Adrenal gland (tissue), 12 donors: ENCODE data around the gene RNF187. TPM values are rescaled to one million over a fixed set of nuclear protein-coding genes. Genes with fewer than 3 reads are reported as not detected.

ENCODE experiments used
- DNase-seq, 7 donors: peaks; one replicate each; pipeline ENCODE4 v3.0.0-alpha.2; 2019 to 2020
- H3K27ac ChIP-seq, 5 donors: fragments of 200-600 bp; sonication (generic) in 4 of 5; 1 replicate in 3 of 5; 2 replicates in 2 of 5; pipeline versions ENCODE4 v1.5.1 to v1.8.0; 2016 to 2020; ENCODE audit warnings: mild to moderate bottlenecking in 1 of 5
- H3K27me3 ChIP-seq: fragments of 200-600 bp; 2 replicates; pipeline ENCODE4 v1.8.0; 2021
- H3K36me3 ChIP-seq, 2 donors: fragments of 200-600 bp; replicated peaks in 1 of 2; 1 replicate in 1 of 2; 2 replicates in 1 of 2; pipeline versions ENCODE4 v1.5.1 to v1.8.0; 2018 to 2022
- H3K4me1 ChIP-seq, 2 donors: fragments of 200-600 bp; replicated peaks in 1 of 2; 1 replicate in 1 of 2; 2 replicates in 1 of 2; pipeline versions ENCODE4 v1.5.1 to v1.8.0; 2018 to 2021
- H3K4me3 ChIP-seq, 4 donors: fragments of 200-600 bp; sonication (generic) in 3 of 4; one replicate each; pipeline ENCODE4 v1.5.1; 2016 to 2018
- H3K9me3 ChIP-seq, 3 donors: fragments of 200-600 bp; sonication (generic) in 1 of 3; replicated peaks in 1 of 3; 1 replicate in 2 of 3; 2 replicates in 1 of 3; pipeline versions ENCODE4 v1.5.1 to v1.8.0; 2016 to 2021
- POLR2A ChIP-seq, 2 donors: fragments of 450-650 bp; IDR thresholded peaks; one replicate each; pipeline ENCODE4 v1.6.1; 2017; ENCODE audit warnings: antibody characterized with exemption in 2 of 2, mild to moderate bottlenecking in 2 of 2, moderate library complexity in 1 of 2
- WGBS, 4 donors: extraction: QIAGEN DNeasy Blood & Tissue Kit in 2 of 4; methylation state at CpG; one replicate each; pipeline versions ENCODE4 v1.1.5 to v1.1.7; 2013 to 2017; 5-methylcytosine and 5-hydroxymethylcytosine counted together
- intact Hi-C, 2 donors: fragments of 100-400 bp; cut with DNase I; formaldehyde crosslinking; loops; one replicate each; pipeline versions ENCODE4 v1.14.1 to v1.15.0; 2022 to 2023
- microRNA-seq, 3 donors: library from miRNA; unstranded; fragments of <30 nt; microRNA quantifications; one replicate each; pipeline ENCODE4, GENCODE V29; 2017 to 2020
- polyA plus RNA-seq, 3 donors: library from polyadenylated mRNA; stranded (reverse); fragments of 200-250 nt in 2 of 3; fragments of 350-450 nt in 1 of 3; fragmentation: Illumina TruSeq in 1 of 3; extraction: RNeasy Lipid Tissue Mini Kit (QIAGEN cat#74804) in 1 of 3; gene quantifications; one replicate each; pipeline ENCODE4 v1.2.3, GENCODE V29; 2013 to 2014
- small RNA-seq, 2 donors: library from RNA; depleted of rRNA; stranded (forward); fragments of <200 nt; gene quantifications; one replicate each; pipeline ENCODE3, GENCODE V24; 2016
- total RNA-seq, 9 donors: library from RNA; depleted of rRNA in 4 of 9; stranded (reverse); fragments of >200 nt in 4 of 9; fragments of 120-200 nt in 1 of 9; fragmentation: NEBNext Ultra II Directional in 1 of 9; extraction: Animal tissue kit (Norgen Biotek cat#: 25700) in 1 of 9; gene quantifications; one replicate each; pipeline versions ENCODE4 v1.1.0 to v1.2.4, GENCODE V29; 2013 to 2023
- TF ChIP-seq, protein P1 (sequence below), 6 experiments: fragments of 450-650 bp in 4 of 6; fragments of 200-600 bp in 2 of 6; sonication (generic) in 1 of 6; IDR thresholded peaks; 1 replicate in 5 of 6; 2 replicates in 1 of 6; pipeline versions ENCODE4 v1.5.1 to v1.8.0; 2016 to 2021; ENCODE audit warnings: antibody characterized with exemption in 6 of 6, mild to moderate bottlenecking in 2 of 6, moderate library complexity in 1 of 6
- donor health status: healthy with polysubstance abuse.
- donor health status: Bipolar disorder and iron deficiency.
- donor health status: DM: yes; HTN: yes; CAD: no.
- donor health status: DM: no; HTN: no; CAD: no.
- donor health status: DM: no; HTN: no; CAD: no.
- donor health status: DM: yes; HTN: yes; CAD: no.

The RNF187 gene
- total and polyA plus RNA-seq, 12 donors = 21.9 to 306 (median 149) TPM

DNA sequence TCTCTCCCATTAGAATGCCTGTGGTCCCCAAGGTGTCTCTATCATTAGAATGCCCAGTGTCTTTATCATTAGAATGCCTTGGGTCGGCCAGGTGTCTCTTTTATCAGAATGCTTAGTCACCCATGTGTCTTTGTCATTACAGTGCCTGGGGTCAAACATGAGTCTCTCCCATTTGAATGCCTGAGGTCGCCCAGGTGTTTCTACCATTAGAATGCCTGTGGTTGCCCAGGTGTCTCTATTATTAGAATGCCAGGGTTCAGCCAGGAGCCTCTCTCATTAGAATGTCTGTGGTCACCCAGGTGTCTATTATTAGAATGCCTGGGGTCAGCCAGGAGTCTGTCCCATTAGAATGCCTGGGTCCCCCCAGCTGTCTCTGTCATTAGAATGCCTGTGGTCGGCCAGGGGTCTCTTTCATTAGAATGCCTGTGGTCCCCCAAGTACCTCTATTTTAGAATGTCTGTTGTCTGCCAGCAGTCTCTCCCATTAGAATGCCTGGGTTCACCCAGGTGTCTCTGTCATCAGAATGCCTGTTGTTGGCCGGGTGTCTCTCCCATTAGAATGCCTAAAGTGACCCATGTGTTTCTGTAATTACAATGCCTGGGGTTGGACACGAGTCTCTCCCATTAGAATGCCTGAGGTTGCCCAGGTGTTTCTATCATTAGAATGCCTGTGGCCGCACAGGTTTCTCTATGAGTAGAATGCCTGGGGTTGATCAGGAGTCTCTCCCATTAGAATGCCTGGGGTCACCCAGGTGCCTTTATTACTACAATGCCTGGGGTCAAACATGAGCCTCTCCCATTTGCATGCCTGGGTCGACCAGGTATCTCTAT is 57.1 kb downstream of the RNF187 start:
- H3K27me3 ChIP-seq = peaks cover 4% of the 10 kb centered on the region
- no peaks in the 10 kb centered on the region for H3K4me1 ChIP-seq
- TF ChIP-seq POLR2A (IDR thresholded peaks at IDR 0.05) = no peak
- TF ChIP-seq, protein P1, sequence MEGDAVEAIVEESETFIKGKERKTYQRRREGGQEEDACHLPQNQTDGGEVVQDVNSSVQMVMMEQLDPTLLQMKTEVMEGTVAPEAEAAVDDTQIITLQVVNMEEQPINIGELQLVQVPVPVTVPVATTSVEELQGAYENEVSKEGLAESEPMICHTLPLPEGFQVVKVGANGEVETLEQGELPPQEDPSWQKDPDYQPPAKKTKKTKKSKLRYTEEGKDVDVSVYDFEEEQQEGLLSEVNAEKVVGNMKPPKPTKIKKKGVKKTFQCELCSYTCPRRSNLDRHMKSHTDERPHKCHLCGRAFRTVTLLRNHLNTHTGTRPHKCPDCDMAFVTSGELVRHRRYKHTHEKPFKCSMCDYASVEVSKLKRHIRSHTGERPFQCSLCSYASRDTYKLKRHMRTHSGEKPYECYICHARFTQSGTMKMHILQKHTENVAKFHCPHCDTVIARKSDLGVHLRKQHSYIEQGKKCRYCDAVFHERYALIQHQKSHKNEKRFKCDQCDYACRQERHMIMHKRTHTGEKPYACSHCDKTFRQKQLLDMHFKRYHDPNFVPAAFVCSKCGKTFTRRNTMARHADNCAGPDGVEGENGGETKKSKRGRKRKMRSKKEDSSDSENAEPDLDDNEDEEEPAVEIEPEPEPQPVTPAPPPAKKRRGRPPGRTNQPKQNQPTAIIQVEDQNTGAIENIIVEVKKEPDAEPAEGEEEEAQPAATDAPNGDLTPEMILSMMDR (IDR thresholded peaks at IDR 0.05) = no peak
- DNase-seq = no peak
- no peak overlapping the region for H3K27ac ChIP-seq
- 44 to 64% (median 53%) methylated on average over 6 to 7 of the region's 7 CpGs for WGBS, 4 donors
- intact Hi-C loops = no loop called here
- H3K4me3 ChIP-seq = no peak overlapping the region
- no peaks in the 10 kb centered on the region for H3K9me3 ChIP-seq
- H3K36me3 ChIP-seq = no peaks in the 10 kb centered on the region

DNA sequence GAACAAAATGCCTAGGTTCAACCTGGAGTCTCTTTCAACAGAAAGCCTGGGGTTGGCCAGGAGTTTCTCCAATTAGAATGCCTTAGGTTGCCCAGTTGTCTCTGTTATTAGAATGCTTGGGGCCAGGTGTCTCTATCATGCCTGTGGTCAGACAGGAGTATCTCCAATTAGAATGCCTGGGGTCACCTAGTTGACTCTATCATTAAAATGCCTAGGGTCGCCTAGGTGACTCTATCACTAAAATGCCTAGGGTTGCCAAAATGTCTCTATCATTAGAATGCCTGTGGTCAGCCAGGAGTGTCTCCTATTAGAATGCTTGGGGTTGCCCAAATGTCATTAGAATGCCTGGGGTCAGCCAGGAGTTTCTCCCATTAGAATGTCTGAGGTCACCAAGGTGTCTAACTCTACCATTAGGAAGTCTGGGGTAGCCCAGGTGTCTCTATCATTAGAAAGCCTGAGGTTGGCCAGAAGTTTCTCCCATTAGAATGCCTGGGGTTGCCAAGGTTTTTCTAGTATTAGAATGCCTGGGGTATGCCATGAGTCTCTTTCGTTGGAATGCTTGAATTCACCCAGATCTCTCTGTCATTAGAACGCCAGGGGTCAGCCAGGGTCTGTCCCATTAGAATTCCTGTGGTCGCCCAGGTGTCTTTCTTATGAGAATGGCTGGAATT is 57.9 kb downstream of the RNF187 start:
- H3K9me3 ChIP-seq = no peaks in the 10 kb centered on the region
- no peaks in the 10 kb centered on the region for H3K4me1 ChIP-seq
- WGBS, 4 donors = 39 to 59% (median 50%) methylated on average over 2 to 4 of the region's 4 CpGs
- H3K36me3 ChIP-seq = no peaks in the 10 kb centered on the region
- H3K27ac ChIP-seq = no peak overlapping the region
- peaks cover 4% of the 10 kb centered on the region for H3K27me3 ChIP-seq
- DNase-seq = no peak
- no peak overlapping the region for H3K4me3 ChIP-seq
- TF ChIP-seq, protein P1 (IDR thresholded peaks at IDR 0.05) = no peak
- intact Hi-C loops = no loop called here

Small RNA genes within 50 kb of the gene (microRNA-seq; reads per million reads assigned to microRNA genes)
- 0 reads per million in 3 donors for gene MIR4666A

Small RNA genes within 50 kb of the gene (small RNA-seq; reads per million reads assigned to genes)
- gene MIR4666A = 0 reads per million in 2 donors

Other genes with a start within 250 kb of the RNF187 start
- gene TRIM11, start 80.5 kb upstream of the RNF187 start, total RNA-seq = 10 to 100 TPM in 8 of 9 donors, 1 to 10 TPM in 1; 7.3 to 26.7 (median 18.6) TPM
- gene TRIM11, start 80.5 kb upstream of the RNF187 start, polyA plus RNA-seq = 10 to 100 TPM in 2 of 3 donors, 1 to 10 TPM in 1; 3.5 to 17.2 (median 12.8) TPM
- gene TRIM17, start 70.5 kb upstream of the RNF187 start, total RNA-seq = 1 to 10 TPM in 3 of 9 donors, under 1 TPM in 4, not detected in 2; 0.17 to 7.4 (median 0.96) TPM
- 1 to 10 TPM in 1 of 3 donors, under 1 TPM in 1, not detected in 1; 0.74 to 1.8 TPM for gene TRIM17, start 70.5 kb upstream of the RNF187 start, polyA plus RNA-seq
- 10 to 100 TPM in 7 of 9 donors, 1 to 10 TPM in 2; 8.6 to 35.1 (median 13.9) TPM for gene RHOU, start 248.1 kb downstream of the RNF187 start, total RNA-seq
- gene RHOU, start 248.1 kb downstream of the RNF187 start, polyA plus RNA-seq = 10 to 100 TPM in 1 of 3 donors, 1 to 10 TPM in 2; 6.1 to 17.5 (median 6.6) TPM